Measurements from ENCODE around the gene GLI3. TPM values are rescaled to one million over a fixed set of nuclear protein-coding genes. Genes with fewer than 3 reads are reported as not detected.
A peak's percentile ranks its signal among the peaks of the same experiment; 100 is the strongest.

GLI3 gene
- total RNA-seq, 1 donor from 2014 or later: 136 TPM

- no peaks in the 10 kb centered on the region for H3K9me3 Mint-ChIP-seq
- H3K36me3 Mint-ChIP-seq (ENCODE audit: low read depth): peaks cover under 1% of the 10 kb centered on the region
- H3K4me3 Mint-ChIP-seq: no peak overlapping the region
- no peaks in the 10 kb centered on the region for H3K27me3 Mint-ChIP-seq (ENCODE audit: low read depth)
- peaks cover 95% of the 10 kb centered on the region for H3K4me1 Mint-ChIP-seq
- no peak overlapping the region for H3K27ac Mint-ChIP-seq (ENCODE audit: unreplicated experiment)
- no peak for TF ChIP-seq CTCF (conservative IDR thresholded peaks at IDR 0.05)
- DNase-seq (ENCODE audit: low read depth, low spot score): no peak
Measured at GRCh38 chr7:42226354-42226941, 10.6 kb downstream of the GLI3 start.

GRCh38 chr7:42224391-42225003 lies 12.5 kb downstream of the GLI3 start:
- Mint-ChIP-seq H3K36me3 (ENCODE audit: low read depth) (peaks cover 4% of the 10 kb centered on the region), H3K27ac (ENCODE audit: unreplicated experiment) (no peak overlapping the region), H3K4me3 (peak overlapping the region; percentile 25), H3K27me3 (ENCODE audit: low read depth) (no peaks in the 10 kb centered on the region), H3K9me3 (no peaks in the 10 kb centered on the region), H3K4me1 (peaks cover 92% of the 10 kb centered on the region)
- no peak for DNase-seq (ENCODE audit: low read depth, low spot score)
- peak; percentile 39 for TF ChIP-seq CTCF (conservative IDR thresholded peaks at IDR 0.05)

DNA sequence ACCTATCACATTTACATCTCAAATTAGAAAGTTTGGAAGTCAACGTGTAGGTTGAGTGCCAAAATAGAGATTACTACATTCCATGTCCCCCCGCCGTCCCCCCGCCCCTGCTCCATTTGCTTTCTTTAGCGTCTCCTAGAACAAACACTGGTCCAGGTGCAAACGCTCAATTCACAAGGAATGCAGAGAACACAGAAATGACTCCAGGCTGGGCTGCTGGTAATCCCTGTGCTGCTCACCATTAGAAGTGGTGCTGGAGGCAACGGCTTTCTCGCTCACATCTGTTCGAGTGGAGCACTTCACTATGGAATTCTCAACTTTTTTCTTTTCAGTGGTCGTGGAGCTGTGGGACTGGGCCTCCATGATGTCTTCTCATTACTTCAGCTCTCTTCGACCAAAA lies 14.1 kb downstream of the GLI3 start:
- no peak for TF ChIP-seq CTCF (conservative IDR thresholded peaks at IDR 0.05)
- no peak for DNase-seq (ENCODE audit: low read depth, low spot score)
- Mint-ChIP-seq H3K27me3 (ENCODE audit: low read depth) (no peaks in the 10 kb centered on the region), H3K36me3 (ENCODE audit: low read depth) (peaks cover 11% of the 10 kb centered on the region), H3K4me1 (peaks cover 92% of the 10 kb centered on the region), H3K4me3 (no peak overlapping the region), H3K27ac (ENCODE audit: unreplicated experiment) (no peak overlapping the region), H3K9me3 (no peaks in the 10 kb centered on the region)

DNA sequence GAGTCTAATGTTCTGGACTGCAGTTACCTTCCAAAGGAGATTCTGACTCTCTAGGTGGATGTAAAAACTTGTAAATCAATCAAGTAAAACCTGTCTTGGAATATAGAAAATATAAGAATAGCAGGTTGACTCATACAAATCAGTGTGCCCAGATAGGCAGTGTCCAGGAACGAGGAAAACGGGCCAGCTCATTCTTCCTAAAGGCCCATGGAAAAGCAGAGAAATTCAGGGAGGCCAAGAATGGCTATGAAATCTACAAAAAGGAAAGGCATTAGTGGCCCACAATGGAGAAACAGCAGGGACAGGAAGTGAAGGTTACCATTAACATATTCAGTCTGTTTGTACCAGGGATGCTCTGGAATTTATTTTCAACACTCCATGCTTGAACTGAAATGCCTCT lies 14.9 kb downstream of the GLI3 start:
- Mint-ChIP-seq H3K4me1 (peaks cover 89% of the 10 kb centered on the region), H3K9me3 (no peaks in the 10 kb centered on the region), H3K27me3 (ENCODE audit: low read depth) (no peaks in the 10 kb centered on the region), H3K4me3 (peak overlapping the region; percentile 6), H3K27ac (ENCODE audit: unreplicated experiment) (peak overlapping the region; percentile 2), H3K36me3 (ENCODE audit: low read depth) (peaks cover 12% of the 10 kb centered on the region)
- TF ChIP-seq CTCF (conservative IDR thresholded peaks at IDR 0.05): no peak
- DNase-seq (ENCODE audit: low read depth, low spot score): no peak

GRCh38 chr7:42221304-42221703 lies 15.7 kb downstream of the GLI3 start:
- Mint-ChIP-seq H3K27ac (ENCODE audit: unreplicated experiment) (peak overlapping the region; percentile 36), H3K4me3 (peak overlapping the region; percentile 1), H3K4me1 (peaks cover 87% of the 10 kb centered on the region)

More at GRCh38 chr7:42221304-42221703, 15.7 kb downstream of the GLI3 start:
- peaks cover 14% of the 10 kb centered on the region for H3K36me3 Mint-ChIP-seq (ENCODE audit: low read depth)
- no peaks in the 10 kb centered on the region for H3K27me3 Mint-ChIP-seq (ENCODE audit: low read depth)
- H3K9me3 Mint-ChIP-seq: no peaks in the 10 kb centered on the region
- DNase-seq (ENCODE audit: low read depth, low spot score): no peak
- TF ChIP-seq CTCF (conservative IDR thresholded peaks at IDR 0.05): no peak

Measured in neural crest cell (in vitro differentiated cells).